Measurements from ENCODE around the gene DPP7. TPM values are rescaled to one million over a fixed set of nuclear protein-coding genes. Genes with fewer than 3 reads are reported as not detected.
A peak's percentile ranks its signal among the peaks of the same experiment; 100 is the strongest.

Gene DPP7
- total RNA-seq, 1 experiment from 2014 or later: 13.4 TPM

DNA sequence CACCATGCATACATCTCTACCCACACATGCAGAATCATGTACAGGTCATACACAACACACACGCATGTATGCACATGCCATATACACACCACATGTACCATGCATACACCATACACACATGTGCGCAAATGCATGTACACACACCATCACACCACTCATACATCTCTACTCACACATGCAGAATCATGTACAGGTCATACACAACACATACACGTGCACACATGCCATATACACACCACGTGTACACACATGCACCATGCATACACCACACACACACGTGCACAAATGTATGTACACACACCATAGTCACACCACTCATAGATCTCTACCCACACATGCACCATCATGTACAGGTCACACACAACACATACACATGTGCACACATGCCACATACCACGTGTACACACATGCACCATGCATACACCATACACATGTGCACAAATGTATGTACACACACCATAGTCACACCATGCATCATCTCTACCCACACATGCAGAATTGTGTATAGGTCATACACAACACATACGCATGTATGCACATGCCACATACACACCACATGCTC, 38.4 kb upstream of the DPP7 start:
- peaks cover 17% of the 10 kb centered on the region for H3K4me1 ChIP-seq
- H3K36me3 ChIP-seq: no peaks in the 10 kb centered on the region
- DNase-seq: no peak
- H3K27me3 ChIP-seq: no peaks in the 10 kb centered on the region
- no peak overlapping the region for H3K27ac ChIP-seq
- no peaks in the 10 kb centered on the region for H3K9me3 ChIP-seq (replicated peaks)
- H3K4me3 ChIP-seq: no peak overlapping the region

DNA sequence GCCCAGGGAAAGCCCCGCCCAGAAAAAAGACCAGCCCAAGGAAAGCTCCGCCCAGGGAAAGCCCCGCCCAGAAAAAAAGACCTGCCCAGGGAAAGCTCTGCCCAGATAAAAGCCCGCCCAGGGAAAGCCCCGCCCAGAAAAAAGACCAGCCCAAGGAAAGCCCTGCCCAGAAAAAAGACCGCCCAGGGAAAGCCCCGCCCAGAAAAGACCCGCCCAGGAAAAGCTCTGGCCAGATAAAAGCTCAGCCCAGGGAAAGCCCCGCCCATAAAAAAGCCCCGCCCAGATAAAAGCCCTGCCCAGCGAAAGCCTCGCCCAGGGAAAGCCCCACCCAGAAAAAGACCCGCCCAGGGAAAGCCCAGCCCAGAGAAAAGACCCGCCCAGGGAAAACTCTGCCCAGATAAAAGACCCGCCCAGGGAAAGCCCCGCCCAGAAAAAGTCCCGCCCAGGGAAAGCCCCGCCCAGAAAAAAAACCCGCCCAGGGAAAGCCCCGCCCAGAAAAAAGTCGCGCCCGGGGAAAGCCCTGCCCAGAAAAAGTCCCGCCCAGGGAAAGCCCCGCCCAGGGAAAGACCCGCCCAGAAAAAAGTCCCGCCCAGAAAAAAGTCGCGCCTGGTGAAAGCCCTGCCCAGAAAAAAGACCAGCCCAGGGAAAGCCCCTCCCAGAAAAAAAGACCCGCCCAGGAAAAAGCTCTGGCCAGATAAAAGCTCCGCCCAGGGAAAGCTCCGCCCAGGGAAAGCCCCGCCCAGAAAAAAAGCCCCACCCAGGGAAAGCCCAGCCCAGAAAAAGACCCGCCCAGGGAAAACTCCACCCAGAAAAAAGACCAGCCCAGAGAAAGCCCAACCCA, 36.3 kb upstream of the DPP7 start:
- H3K4me1 ChIP-seq: peaks cover 17% of the 10 kb centered on the region
- no peaks in the 10 kb centered on the region for H3K27me3 ChIP-seq
- H3K4me3 ChIP-seq: no peak overlapping the region
- no peaks in the 10 kb centered on the region for H3K36me3 ChIP-seq
- DNase-seq: peak; percentile 96 to 98
- H3K9me3 ChIP-seq (replicated peaks): no peaks in the 10 kb centered on the region
- no peak overlapping the region for H3K27ac ChIP-seq

DNA sequence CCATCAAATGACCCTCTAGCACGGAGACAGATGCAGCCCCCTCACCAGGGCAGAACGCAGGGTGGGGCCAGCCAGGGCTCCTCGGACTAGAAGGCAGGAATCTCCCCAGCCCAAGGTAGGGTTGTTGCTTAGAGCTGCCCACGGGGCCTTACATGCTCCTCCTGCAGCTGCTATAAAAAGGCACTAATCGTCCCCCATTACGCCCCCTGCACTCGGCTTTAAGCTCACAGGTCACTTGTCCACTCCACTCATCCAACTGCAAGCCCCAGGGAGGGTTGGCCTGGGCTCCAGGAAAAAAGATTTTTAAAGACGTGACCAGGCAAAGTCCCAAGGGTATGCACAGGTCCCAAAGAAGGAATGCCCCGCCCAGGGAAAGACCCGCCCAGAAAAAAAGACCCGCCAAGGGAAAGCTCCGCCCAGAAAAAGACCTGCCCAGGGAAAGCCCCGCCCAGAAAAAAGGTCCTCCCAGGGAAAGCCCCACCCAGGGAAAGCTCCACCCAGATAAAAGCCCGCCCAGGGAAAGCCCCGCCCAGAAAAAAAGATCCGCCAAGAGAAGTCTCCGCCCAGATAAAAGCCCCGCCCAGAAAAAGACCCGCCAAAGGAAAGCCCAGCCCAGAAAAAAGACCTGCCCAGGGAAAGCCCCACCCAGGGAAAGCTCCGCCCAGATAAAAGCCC, 35.5 kb upstream of the DPP7 start:
- Histone ChIP-seq H3K4me1 (peaks cover 17% of the 10 kb centered on the region), H3K4me3 (peak overlapping the region; percentile 30), H3K27ac (peak overlapping the region; percentile 47), H3K27me3 (no peaks in the 10 kb centered on the region), H3K36me3 (no peaks in the 10 kb centered on the region), H3K9me3 (replicated peaks) (no peaks in the 10 kb centered on the region)
- DNase-seq: no peak

DNA sequence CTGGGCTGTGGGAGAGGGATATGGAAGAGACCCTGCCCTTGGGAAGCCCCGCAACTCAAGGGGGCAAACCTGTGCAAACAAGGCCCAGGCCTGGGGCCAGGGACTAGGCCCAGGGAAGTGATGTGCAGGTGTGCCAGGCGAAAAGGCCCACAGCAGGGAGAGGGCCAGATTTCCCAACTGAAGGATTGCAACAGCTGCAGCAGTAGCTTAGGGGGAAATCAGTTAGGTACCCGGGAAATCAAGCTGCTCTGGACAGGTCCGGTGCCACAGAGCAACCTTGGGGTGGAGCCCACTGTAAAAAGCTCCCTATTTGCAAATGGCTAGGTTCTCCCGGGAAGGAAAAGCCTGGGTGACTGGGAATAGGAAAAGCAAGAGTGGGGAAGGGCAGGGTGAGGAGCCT, 34.8 kb upstream of the DPP7 start:
- Histone ChIP-seq H3K9me3 (replicated peaks) (no peaks in the 10 kb centered on the region), H3K36me3 (no peaks in the 10 kb centered on the region), H3K4me3 (peak overlapping the region; percentile 30), H3K4me1 (peaks cover 17% of the 10 kb centered on the region), H3K27me3 (no peaks in the 10 kb centered on the region), H3K27ac (peak overlapping the region; percentile 47)
- DNase-seq: peak; percentile 74 to 88

DNA sequence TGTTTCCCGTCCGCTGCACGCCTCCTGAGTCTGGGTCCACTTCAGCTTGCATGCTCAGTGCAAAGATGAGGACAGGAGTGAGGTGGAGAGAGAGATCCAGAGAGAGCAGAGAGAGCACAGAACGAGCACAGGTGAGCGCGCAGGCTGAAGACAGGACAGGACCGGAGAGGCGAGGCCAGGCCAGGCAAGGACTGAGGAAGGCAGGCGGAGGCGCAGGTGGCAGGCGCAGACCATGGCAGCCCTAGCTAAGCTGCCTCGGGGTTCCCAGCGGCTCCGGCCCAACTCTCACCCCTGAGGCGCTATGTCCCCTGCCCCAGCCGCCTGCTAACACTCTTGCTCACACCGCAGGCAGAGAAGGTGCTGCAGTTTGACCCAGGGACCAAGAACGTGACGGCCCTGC, 34.1 kb upstream of the DPP7 start:
- no peak for DNase-seq
- Histone ChIP-seq H3K4me3 (no peak overlapping the region), H3K36me3 (no peaks in the 10 kb centered on the region), H3K27me3 (no peaks in the 10 kb centered on the region), H3K4me1 (peaks cover 17% of the 10 kb centered on the region), H3K27ac (no peak overlapping the region), H3K9me3 (replicated peaks) (no peaks in the 10 kb centered on the region)

DNA sequence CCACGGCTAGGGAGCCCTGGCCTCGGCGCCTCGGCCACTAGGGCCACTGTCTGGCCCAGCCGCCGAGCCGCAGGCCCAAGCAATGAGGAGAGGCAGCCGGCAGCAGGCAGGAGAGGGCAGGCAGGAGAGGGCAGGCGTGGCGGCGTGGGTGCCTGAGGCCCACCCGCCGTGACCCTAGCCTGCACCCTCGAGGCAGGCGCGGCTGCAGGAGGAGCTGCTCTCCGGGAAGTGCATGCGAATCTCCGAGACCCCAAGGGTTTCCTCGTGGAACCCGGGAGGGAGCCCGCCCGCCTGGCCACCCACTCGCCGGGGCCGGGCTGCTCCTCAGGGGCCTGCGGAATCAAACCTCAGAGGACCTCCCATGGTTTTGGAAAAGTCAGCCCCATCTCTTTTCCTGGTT, 33.7 kb upstream of the DPP7 start:
- Histone ChIP-seq H3K9me3 (replicated peaks) (no peaks in the 10 kb centered on the region), H3K27me3 (no peaks in the 10 kb centered on the region; the same call in 1 of the 2 replicates), H3K27ac (no peak overlapping the region), H3K4me1 (peaks cover 17% of the 10 kb centered on the region), H3K4me3 (no peak overlapping the region), H3K36me3 (no peaks in the 10 kb centered on the region)
- no peak for DNase-seq

DNA sequence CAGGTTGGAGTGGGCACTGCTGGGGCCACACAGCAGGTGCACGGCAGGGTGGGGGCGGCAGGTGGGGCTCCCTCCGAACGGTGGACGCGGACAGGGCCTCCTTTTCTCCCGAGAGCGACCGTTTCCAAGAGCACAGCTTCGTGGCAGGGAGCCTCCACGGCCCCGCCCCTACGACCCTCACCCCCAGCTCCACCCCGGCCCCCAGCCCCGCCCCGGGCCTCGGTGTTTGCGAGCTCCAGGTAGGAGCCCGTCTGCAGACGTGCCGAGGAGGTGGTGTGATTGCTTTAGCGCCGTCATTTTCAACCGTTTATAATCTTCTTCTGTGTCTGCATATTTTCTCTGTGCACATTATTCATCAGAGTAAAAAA, 33.2 kb upstream of the DPP7 start:
- DNase-seq: no peak
- Histone ChIP-seq H3K4me3 (no peak overlapping the region), H3K27me3 (peaks cover 4% of the 10 kb centered on the region), H3K36me3 (no peaks in the 10 kb centered on the region), H3K4me1 (peaks cover 17% of the 10 kb centered on the region), H3K9me3 (replicated peaks) (no peaks in the 10 kb centered on the region), H3K27ac (no peak overlapping the region)

DNA sequence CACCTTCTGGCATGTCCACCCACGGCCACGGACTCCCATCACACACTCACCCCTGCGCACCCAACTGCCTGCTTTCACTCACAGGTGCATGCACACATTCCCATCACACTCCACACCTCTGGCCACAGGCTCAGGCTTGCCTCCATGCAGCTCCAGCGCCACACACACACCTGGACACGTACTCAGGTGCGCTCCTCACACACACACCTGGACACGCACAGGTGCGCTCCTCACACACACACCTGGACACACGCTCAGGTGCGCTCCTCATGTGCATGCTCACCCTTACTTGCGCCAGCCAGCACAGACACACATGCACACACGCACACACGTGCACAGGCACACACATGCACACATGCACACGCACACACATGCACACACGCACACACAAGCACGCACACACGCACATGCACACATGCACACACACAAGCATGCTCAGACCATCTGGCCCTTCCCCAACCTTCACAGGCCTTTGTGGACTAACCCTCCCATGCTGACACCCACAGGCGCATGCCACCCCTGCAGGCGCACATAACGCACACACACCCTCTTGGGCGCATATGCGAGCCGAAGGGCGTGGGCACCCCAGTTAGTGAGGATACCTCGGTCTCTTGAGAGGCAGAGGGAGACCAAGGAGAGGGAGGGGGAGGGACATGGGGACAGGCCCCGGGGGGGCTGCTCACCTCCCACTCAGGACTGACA, 32.7 kb upstream of the DPP7 start:
- no peak overlapping the region for H3K27ac ChIP-seq
- peaks cover 6% of the 10 kb centered on the region for H3K27me3 ChIP-seq
- DNase-seq: no peak
- peaks cover 17% of the 10 kb centered on the region for H3K4me1 ChIP-seq
- H3K9me3 ChIP-seq (replicated peaks): no peaks in the 10 kb centered on the region
- H3K36me3 ChIP-seq: no peaks in the 10 kb centered on the region
- no peak overlapping the region for H3K4me3 ChIP-seq

DNA sequence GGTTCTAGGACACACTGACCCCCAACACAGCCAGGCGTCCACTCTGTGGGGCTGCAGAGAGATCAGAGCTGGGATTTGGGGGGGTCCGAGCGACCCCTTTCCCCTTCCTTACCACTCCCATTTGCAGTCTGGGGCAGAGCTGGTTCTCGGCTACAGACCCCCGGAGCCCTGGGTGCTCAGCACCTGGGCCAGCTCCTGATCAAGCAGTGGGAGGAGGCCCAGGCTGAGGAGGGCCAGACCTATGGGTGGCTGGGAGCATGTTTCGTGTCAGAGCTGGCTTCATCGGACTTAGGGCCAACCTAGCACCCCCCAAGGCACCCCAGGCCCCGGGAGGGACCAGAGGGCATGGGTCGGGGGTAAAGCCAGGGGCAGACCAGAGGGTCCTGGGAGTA, 32.0 kb upstream of the DPP7 start:
- peaks cover 17% of the 10 kb centered on the region for H3K4me1 ChIP-seq
- no peaks in the 10 kb centered on the region for H3K9me3 ChIP-seq (replicated peaks)
- peaks cover 6% of the 10 kb centered on the region for H3K27me3 ChIP-seq
- no peaks in the 10 kb centered on the region for H3K36me3 ChIP-seq
- no peak overlapping the region for H3K27ac ChIP-seq
- DNase-seq: no peak
- H3K4me3 ChIP-seq: no peak overlapping the region

DNA sequence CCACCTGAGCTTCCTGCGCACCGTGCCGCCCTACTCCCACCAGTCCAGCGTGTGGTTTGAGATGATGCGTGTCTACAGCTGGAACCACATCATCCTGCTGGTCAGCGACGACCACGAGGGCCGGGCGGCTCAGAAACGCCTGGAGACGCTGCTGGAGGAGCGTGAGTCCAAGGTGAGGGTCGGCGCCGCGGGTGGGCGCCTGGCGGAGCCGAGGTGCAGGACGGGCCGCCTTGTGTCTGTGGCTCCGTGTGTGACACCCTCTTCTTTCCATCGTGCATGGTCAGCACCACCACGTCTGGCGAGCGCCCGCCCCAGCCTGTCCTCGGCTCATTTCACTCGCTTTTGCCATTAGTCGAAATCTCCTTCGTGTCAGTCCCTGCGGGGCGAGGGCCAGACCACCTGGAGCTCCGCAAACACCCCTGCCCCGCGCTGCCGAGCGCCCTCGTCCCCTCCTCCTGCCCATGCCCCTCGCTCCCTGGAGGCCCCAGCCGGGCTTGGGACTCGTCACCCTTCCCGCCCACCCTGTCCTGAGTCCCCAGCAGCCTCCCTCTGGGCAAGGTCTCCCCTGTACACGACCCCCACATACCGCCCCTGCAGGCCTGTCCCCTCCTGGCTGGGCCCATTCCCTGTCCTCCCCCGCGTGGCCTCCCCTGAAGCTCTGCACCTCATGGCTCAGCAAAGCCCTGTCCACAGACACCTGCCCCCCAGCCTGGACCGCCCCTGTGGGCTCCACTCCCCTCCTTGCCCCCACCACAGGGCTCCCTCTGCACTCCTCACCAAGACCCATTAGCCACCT, 31.4 kb upstream of the DPP7 start:
- Histone ChIP-seq H3K4me1 (peaks cover 17% of the 10 kb centered on the region), H3K36me3 (no peaks in the 10 kb centered on the region), H3K27me3 (peaks cover 6% of the 10 kb centered on the region), H3K27ac (no peak overlapping the region), H3K4me3 (no peak overlapping the region), H3K9me3 (replicated peaks) (no peaks in the 10 kb centered on the region)
- DNase-seq: no peak

DNA sequence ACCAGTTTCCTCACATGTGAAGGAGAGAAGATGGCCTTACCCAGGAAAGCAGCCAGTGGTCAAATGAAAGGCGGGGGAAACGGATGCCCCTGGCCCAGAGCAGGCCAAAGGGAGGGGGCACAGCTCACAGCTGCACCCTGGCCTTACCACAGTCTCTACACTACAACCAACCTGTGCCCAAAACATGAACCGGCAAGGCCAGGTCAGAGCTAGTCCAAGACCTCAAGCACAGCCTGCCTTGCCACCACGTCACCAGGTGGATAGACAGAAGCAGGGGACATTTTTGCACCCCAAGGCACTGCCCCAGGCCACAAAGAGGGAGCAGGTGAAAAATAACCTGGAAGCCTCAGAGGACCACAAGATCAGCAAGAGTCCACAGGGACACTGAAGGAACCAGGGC, 28.9 kb upstream of the DPP7 start:
- peaks cover 6% of the 10 kb centered on the region for H3K27me3 ChIP-seq

DNA sequence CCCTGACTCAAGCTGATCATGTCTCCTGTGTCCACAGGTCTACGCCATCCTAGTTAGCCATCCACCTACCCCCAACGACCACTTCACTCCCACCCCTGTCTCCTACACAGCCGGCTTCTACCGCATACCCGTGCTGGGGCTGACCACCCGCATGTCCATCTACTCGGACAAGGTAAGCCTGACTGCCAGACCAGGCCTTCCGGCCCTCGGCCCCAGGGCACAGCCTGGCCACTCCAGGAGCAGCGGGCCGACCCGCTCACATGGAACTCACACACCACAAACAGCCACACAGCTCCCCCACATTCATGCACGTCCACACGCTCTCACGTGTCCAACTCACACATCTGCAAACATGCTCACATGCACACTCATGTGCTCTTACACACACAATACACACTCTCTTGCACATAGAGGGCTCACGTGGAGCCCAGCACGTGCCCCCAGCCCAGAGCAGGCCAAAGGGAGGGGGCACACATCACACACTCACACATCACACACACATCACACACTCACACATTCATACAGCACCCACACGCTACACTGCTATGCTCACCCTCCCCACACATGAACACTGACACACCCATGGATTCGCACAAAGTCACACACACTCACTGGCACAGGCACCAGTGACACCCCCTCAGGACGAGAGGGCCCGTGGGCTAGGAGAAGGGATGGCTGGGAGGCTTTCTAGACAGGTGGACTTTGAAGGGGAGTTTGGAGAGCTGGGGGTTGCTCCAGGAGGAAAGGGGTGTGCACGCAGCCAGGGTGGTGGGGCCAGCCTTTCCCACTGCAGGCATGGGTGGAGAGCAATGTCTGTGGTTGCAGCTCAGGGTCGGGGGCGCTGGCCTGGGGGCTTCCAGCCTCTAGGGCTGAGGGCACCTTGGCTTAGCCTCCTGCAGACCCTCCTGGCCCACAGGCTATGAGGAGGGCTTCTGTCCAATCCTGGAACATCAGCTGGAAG, 27.7 kb upstream of the DPP7 start:
- Histone ChIP-seq H3K9me3 (replicated peaks) (no peaks in the 10 kb centered on the region), H3K27me3 (peaks cover 6% of the 10 kb centered on the region), H3K36me3 (no peaks in the 10 kb centered on the region), H3K4me1 (peaks cover 10% of the 10 kb centered on the region), H3K27ac (no peak overlapping the region), H3K4me3 (no peak overlapping the region)
- DNase-seq: no peak

More for the DNA sequence above, 28.9 kb upstream of the DPP7 start:
- Histone ChIP-seq H3K36me3 (no peaks in the 10 kb centered on the region), H3K4me1 (no peaks in the 10 kb centered on the region; the same call in 1 of the 2 replicates), H3K9me3 (replicated peaks) (no peaks in the 10 kb centered on the region), H3K4me3 (no peak overlapping the region), H3K27ac (no peak overlapping the region)
- no peak for DNase-seq

DNA sequence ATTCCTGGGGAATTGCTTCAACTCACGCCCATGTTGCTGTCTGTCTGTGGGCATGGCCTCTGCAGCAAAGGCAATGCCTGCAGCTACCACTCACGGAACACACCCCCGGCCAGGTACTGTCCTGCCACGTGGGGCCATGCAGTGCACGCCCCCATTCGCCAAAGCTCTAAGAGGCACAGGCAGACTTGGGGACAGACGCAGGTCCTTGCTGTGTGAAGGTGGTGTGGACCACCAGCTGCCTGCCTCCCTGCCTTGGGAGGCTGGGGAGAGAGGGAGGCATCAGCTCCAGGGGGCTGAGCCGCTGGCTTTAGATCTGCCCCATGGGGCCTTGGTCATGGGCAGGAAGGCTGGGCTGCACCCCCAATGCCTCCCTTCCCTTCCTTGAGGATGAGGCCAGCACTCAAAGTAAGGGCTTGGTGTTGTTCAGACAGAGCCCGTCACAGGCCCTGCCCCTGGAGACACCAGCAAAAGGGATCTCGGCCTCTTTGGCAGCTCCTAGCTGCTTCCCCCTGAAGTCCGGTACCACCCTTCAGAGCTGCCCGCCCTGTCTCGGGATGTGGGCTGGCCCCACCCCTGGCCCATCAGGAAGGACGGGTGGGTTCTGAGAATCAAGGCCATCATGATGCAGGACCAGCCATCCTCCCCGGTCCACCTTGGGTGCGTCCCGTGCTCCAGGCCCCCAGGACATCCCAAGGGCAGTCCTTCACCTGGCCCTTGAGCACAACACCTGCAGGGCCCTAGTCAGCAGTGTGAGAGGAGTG, 26.7 kb upstream of the DPP7 start:
- H3K27me3 ChIP-seq: peaks cover 6% of the 10 kb centered on the region
- no peak for DNase-seq
- no peaks in the 10 kb centered on the region for H3K36me3 ChIP-seq
- no peaks in the 10 kb centered on the region for H3K9me3 ChIP-seq (replicated peaks)
- peaks cover 15% of the 10 kb centered on the region for H3K4me1 ChIP-seq
- no peak overlapping the region for H3K27ac ChIP-seq
- no peak overlapping the region for H3K4me3 ChIP-seq
